ENCODE measurements around the gene ULBP1. TPM values are rescaled to one million over a fixed set of nuclear protein-coding genes. Genes with fewer than 3 reads are reported as not detected.
"Not testable (repeated sequence)": the region's sequence is repeated elsewhere in the genome, so short reads cannot be mapped to it uniquely, and the experiment has no call there.

ULBP1 gene
- total RNA-seq, 1 experiment from 2014 or later: 0.13 TPM

- DNase-seq (ENCODE audit: low spot score): peak; percentile 89
These were observed 41.3 kb downstream of the ULBP1 start for GRCh38 chr6:150004783-150005717.

DNA sequence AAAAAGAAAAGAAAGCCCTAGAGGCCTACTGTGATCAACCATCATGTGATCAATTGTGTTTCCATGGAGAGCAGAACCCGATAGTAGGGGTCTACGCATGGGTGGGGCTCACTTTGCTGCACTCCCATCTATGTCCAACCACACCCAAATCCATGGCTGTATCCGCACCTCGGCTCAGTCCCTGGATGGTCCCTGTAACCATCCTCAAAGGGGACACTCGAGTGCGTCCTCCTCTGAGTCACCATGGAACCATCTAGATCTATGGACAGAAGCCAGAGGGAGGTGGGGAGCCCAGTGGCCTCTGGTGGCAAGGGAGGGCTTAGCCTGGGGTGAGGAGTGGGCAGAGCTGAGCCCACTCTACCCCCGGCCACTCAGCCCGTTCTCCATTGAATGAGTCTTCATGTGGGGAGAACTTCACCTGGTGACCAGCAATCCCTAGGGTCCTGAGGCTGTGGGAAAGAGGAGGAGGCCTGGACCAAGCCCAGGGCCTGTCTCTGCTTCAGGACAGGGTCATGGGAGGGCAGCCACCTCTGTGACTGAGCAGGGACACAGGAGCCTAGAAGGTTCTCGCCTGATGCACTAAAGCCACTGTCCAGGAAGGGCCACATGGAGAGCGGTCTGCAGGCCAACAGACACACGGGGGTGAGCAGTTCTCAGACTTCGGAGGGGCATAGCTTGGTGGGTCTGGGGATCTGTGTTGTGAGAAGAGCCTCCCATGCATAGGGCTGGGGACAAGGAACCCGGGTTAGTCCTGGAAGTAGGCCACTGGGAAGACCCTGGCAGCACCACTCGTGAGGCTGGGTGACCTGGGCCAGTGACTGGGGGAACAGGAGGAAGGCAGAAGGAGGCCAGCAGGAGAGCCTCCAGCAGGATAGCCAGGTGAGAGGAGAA, 42.3 kb downstream of the ULBP1 start:
- no peak for DNase-seq (ENCODE audit: low spot score)

DNA sequence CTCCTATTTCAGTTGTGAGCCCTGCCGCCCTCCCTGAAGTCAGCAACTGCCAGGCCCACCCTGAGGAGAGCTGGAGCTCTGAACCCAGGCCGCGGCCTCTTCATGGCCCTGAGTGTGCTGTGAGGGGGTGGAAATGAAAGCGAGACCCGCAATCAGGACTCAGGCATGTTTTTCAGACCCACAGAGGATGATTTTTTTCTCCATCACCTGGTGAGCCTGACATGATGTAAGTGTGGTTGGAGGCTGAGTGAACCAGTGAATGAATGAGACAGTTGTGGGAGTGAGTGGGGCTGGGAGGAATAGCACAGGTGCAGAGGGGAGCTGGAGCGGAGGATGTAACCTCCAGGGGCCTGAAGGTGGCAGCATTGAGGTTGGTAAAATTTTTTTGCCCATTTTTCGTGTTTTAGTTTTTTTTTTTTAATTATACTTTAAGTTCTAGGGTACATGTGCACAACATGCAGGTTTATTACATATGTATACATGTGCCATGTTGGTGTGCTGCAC, 43.3 kb downstream of the ULBP1 start:
- peak; percentile 23 for DNase-seq (ENCODE audit: low spot score)

- DNase-seq (ENCODE audit: low spot score): no peak
These were observed 44.8 kb downstream of the ULBP1 start for GRCh38 chr6:150008588-150008987.

- DNase-seq (ENCODE audit: low spot score): not testable (repeated sequence)
These were observed 49.4 kb downstream of the ULBP1 start for GRCh38 chr6:150012846-150013784.

- DNase-seq (ENCODE audit: low spot score): not testable (repeated sequence)
These were observed 50.3 kb downstream of the ULBP1 start for GRCh38 chr6:150013785-150014622.

- DNase-seq (ENCODE audit: low spot score): not testable (repeated sequence)
These were observed 51.0 kb downstream of the ULBP1 start for GRCh38 chr6:150014623-150015280.

DNA sequence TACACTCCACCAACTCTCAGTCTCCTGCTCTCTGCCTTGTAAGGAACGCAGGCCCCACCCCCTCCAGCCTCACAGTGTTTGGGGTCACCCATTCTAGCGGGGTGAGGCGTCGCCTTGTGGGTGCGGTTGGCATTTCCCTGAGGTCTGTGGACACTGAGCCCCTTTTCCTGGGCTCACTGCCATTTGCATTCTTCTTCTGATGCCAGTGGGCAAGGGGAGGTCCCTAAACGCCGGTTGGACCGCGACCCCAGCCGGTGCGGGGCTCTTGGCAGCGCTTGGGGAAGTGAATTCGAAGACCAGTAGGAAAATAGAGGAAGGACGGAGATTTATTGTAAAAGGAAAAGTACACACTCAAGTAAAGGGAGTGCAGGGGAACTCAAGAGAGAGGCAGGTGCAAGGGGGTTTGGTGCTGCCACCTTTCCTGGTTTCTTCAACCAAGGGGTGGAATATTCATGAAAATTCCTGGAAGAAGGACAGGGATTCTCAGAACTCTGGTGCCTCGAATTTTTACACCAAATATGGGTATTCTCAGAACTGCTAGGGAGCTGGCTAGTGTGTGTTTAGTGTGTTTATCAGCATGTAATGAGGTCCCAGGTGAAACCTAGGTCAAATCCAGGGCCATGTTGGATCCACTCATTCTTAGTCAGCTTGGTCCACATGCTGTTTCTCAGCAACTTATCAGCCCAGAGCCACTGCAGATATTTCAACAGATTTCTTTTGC, 51.7 kb downstream of the ULBP1 start:
- DNase-seq (ENCODE audit: low spot score): not testable (repeated sequence)

- peak; percentile 92 for DNase-seq (ENCODE audit: low spot score)
These were observed 52.8 kb downstream of the ULBP1 start for GRCh38 chr6:150016324-150017185.

- not testable (repeated sequence) for DNase-seq (ENCODE audit: low spot score)
These were observed 53.4 kb downstream of the ULBP1 start for GRCh38 chr6:150017186-150017521.

DNA sequence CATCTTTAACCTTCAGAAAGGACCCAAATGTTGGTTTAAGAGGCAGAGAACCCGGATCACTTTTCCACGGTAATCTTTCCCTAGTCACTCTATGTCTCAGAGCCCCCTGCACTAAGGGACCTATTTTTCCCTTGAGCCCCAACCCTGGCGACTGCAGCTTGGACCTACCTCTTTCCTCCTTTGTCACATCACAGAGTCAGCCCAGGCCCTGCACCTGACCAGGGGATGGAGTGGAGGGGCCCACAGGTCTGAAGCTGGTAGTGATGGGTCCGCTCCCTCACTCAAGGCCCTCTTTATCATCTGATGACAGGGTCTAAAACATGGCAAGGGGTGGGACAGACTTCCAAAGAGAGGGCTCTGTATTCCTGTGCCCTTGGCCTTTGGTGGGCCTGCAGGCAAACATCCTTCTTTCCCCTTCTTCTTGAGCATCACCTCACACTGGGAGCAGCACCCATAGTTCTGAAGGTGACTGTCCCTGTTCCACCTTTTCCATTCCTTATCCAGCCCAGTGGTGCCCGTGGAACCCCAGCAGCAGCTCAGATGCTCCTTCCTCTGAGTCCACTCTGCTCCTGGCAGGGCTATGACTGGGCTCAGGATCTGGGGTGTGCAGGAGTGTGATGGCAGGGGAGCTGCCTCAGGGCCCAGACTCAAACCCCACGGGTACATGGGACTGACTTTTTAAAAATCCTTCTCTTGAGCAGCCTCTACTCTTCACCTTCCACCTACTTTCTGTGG, 55.3 kb downstream of the ULBP1 start:
- DNase-seq (ENCODE audit: low spot score): no peak

DNA sequence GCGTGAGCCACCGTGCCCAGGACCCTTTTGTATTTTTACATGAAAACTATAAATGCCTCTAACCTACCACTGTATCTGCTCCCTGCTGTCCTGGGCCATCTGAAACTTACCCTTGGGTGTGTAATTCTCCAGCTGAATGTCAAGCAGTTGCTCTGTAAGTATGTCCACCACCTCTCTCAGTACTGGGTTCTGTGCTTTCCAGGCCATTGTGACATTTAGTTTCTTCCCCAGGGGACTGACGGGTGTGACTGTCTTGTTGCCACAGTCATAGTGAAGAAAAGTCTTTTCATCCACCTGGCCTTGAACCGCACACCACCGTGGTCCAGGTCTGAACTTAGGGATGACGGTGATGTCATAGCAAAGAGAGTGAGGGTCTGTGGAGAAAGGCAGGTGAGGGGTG, 58.1 kb downstream of the ULBP1 start:
- not testable (repeated sequence) for DNase-seq (ENCODE audit: low spot score)

Other genes with a start within 250 kb of the ULBP1 start
- gene LATS1, start 245.8 kb upstream of the ULBP1 start, total RNA-seq (2014; rRNA removed; shearing (Covaris generic)): 9.2 and 9.4 TPM in 2 replicates
- 14.0 and 15.0 TPM in 2 replicates for gene NUP43, start 217.4 kb upstream of the ULBP1 start, total RNA-seq (2014; rRNA removed; shearing (Covaris generic))
- 83.7 and 100 TPM in 2 replicates for gene PCMT1, start 214.2 kb upstream of the ULBP1 start, total RNA-seq (2014; rRNA removed; shearing (Covaris generic))
- gene LRP11, start 99.6 kb upstream of the ULBP1 start, total RNA-seq (2014; rRNA removed; shearing (Covaris generic)): 37.9 and 43.0 TPM in 2 replicates
- gene RAET1E, start 65.8 kb upstream of the ULBP1 start, total RNA-seq (2014; rRNA removed; shearing (Covaris generic)): 0.52 and 1.0 TPM in 2 replicates
- 0.51 TPM in 1 of 2 replicates, not detected in the other for gene RAET1G, start 40.8 kb upstream of the ULBP1 start, total RNA-seq (2014; rRNA removed; shearing (Covaris generic))
- 3.2 and 5.3 TPM in 2 replicates for gene ULBP2, start 21.9 kb upstream of the ULBP1 start, total RNA-seq (2014; rRNA removed; shearing (Covaris generic))
- gene RAET1L, start 61.6 kb downstream of the ULBP1 start, total RNA-seq (2014; rRNA removed; shearing (Covaris generic)): 1.2 and 1.5 TPM in 2 replicates
- 8.4 and 8.7 TPM in 2 replicates for gene ULBP3, start 105.2 kb downstream of the ULBP1 start, total RNA-seq (2014; rRNA removed; shearing (Covaris generic))
- 0.08 and 0.20 TPM in 2 replicates for gene PPP1R14C, start 179.1 kb downstream of the ULBP1 start, total RNA-seq (2014; rRNA removed; shearing (Covaris generic))

All from HT-29 (cell line).